NCI-H774 (cell line): ENCODE measurements around the gene CSNK2A3.

ENCODE experiments used
- DNase-seq: peaks from one replicate; lab custom pipeline; 2025; lab: John Stamatoyannopoulos, UW

Gene CSNK2A3

DNA sequence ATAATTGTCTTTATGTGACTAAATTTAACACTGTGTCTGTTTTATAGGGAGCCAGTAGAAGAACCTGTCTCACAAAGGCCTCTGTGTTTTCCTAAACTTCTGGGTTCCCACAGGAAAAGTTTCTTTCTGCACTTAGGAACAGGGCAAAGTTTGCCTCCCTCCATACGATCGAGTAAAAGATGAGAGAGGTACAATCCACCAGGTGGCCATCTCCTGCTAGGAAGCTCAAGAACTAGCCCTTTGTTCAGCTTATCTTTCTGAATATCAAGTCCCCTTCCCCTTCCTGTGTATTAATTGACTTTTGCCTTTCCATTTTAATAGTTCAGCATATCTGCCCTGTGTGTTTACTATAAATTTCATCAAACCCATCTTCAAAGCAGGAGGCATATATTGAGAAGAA, 18.0 kb downstream of the CSNK2A3 start:
- no peak for DNase-seq

GRCh38 chr11:11334607-11335006, 18.4 kb downstream of the CSNK2A3 start:
- no peak for DNase-seq

DNA sequence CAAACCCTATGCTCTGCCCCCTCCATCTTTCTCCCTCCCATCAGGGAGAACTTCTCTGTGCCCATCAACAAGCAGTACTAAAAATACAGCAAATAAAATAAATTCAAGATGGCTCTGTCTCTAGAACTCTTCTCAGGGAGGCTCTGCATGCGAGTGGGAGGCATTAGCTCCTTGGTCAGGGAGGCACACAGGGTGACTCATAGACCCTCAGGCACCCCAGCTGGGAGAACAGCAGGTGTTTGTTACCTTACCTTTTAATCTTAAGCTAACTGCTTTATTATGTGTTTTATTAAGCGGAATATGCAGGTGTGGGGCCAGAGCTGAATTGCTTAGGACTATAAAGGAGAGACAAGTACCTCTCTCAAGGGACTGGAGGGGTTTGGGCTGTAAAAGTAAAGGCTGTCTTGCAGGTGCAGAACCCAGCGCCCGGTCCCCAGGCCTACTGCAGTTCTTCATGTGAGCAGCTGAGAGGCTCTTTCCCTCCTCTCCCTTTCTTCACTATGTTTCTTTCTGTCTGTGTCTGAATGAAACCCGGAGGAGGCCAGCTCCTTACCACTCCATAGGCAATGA, 20.8 kb downstream of the CSNK2A3 start:
- peak; percentile 4 for DNase-seq

DNA sequence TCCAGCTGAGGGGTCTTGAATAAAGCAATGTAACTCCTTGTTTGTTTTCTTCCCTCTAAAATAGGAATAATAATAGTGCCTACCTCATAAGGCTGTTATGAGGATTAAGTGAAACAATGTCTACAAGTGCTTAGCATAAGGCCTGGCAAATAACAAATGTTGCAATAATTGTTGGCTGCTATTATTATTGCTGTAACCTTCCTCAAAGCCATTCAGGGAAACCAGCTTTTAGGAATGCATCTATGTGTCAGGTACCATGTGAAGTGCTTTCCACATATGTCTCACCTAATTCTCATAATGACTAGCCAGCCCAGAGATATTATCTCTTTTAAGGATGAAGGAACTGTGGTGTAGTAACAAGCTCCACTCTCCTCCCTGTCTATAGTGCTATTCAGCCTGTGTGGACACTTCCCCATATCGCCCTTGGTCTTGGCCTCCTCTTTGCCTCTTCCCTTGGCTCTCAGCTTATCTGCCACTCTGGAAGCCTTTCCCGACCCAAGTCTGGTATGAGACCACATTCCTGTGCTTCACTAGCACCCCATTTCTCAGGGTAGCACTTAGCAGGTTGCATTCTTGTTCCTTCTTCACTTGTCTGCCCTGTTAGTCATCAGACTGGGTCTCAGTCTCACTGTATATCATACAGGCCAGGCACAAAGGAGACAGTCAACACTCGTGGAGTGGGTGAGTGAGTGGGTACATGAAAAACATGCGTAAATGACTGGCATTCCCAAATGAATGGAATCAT, 23.8 kb downstream of the CSNK2A3 start:
- DNase-seq = no peak

DNA sequence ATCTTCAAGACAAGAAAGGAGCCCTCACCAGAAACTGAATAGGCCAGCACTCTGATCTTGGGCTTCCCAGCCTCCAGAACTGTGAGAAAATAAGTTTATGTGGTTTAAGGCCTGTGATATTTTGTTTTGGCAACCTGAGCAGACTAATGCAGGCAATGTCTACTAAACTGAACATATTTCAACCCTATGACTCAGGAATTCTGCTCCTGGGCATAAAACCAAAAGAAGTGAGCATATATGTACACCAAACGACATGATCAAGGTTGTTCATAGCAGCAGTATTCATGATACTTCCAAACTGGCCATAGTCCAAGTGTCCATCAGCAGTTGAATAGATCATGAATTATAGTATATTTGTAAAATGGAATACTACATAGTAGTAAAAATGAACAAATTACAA, 29.0 kb downstream of the CSNK2A3 start:
- no peak for DNase-seq

- no peak for DNase-seq
Measured at GRCh38 chr11:11322101-11322500, 30.9 kb downstream of the CSNK2A3 start.

DNA sequence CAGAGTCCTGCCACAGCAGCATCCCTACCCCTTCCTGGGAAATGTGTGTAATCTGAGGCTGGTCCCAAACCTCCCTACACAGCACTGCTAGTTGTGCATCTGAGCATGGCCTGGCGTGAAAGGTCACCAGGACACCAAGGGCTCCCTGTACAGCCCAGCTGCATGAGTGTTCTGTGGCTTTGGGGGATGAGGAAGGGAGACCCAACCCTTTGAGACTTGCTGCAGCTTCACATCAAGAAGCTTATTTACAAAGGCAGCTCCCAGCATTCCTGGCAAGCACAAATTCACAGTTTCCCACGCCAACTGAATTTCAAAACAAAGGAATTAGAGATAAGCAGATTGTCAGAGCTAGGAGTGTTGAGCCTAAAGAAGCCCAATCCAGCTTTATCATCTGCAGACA, 32.2 kb downstream of the CSNK2A3 start:
- no peak for DNase-seq

DNA sequence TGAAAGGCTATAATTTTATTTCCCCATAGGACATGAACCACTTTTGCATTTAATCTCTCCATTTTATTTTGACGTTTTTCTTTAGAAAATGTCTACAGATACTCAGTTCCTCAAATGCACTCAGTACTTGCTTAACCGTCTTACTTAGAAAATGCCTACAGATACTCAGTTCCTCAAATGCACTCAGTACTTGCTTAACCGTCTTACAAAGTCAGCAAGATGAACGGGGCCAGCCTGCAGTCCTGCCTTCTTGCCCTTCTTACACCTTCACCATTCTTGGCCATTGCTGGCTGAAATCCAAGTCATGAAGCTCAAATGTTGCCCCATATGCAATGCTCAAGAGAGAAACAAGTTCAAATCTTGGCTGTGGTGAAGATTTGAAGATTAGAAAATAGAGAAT, 34.1 kb downstream of the CSNK2A3 start:
- DNase-seq = no peak

GRCh38 chr11:11318461-11318860, 34.6 kb downstream of the CSNK2A3 start:
- no peak for DNase-seq

DNA sequence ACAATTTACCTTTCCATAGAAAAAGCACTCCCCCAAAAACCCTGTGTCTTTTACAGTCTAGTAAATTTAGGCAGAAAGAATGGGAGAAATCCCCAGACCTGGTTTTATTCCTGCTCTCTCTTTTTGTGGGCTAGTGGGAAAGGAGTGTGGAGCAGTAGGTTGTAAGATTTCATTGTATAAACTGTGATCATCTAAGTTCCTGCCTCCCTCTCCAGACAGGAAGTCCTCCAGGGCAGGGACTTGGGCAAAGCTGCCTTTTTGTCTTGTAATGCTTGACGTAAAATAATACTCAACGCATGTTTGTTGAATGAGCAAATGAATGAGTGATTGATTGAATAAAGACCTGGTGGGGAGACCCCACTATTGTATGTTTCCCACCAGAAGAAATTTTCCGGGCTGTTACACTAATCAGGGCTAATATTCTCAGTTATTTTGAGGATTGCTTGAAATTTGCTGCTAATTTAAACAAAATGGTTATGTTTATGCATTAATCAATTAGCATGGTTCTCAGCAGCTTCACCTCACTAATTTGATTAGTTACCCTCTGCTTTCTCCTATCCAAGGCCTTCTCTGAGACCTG, 36.3 kb downstream of the CSNK2A3 start:
- DNase-seq = no peak

DNA sequence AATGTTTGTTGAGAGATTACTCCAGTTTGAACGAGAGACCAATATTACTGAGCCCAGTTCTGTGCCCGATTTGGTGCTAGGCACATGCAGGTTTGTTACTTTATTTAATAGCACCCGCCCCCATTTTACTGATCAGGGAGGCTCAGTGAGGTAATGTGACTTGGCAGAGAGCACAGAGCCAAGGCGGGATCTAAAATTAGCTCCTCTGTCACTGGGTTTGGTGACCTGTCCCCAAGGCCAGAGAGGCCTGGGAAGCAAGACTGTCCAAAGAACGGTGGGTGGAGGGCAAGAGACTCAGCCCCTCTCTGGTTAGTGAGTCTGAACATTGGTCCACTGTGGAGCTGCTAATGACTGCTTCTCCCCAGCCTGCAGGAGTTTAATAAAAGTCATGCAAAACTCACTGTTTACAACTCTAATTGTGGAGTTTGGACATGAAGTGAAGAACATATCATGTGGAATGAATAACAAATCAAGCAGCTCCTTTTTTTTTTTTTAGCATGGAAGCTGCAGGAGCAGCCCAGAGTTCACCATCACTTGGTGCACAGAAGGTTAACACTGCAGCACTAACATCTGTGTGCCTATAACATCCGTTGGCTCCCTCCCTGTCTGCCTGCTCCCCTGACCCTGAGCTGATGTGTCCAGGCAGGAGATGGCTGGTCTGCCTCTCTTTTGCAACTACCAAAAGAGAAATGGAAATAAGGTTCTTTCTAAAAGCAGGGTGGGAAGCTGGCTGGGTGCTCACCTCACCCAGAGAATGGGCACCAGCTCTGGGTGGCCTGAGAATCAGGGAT, 39.0 kb downstream of the CSNK2A3 start:
- DNase-seq = peak; percentile 13

DNA sequence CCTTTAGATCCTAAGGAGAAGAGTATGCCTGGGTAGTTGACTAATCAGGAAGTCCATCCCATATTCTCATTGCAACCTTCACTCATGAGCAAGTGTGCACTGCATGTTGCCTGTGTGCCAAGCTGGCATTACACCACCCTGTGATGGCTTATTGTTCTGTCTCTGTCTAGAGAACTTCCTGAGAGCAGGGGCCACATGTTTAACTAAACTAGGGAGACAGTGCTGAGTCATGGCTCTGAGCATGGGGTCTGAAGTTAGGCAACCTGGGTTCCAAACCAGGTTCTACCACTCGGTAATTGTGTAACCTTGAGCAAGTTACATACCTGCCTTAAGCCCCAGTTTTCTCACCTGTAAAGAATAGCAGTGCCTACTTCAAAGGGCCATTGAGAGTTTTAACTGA, 39.6 kb downstream of the CSNK2A3 start:
- no peak for DNase-seq

- no peak for DNase-seq
Measured at GRCh38 chr11:11312738-11313137, 40.3 kb downstream of the CSNK2A3 start.

GRCh38 chr11:11311169-11311568, 41.9 kb downstream of the CSNK2A3 start:
- no peak for DNase-seq

GRCh38 chr11:11309906-11310305, 43.1 kb downstream of the CSNK2A3 start:
- no peak for DNase-seq

GRCh38 chr11:11308249-11308648, 44.8 kb downstream of the CSNK2A3 start:
- DNase-seq = no peak

- DNase-seq = no peak
Measured at GRCh38 chr11:11306855-11307254, 46.2 kb downstream of the CSNK2A3 start.

DNA sequence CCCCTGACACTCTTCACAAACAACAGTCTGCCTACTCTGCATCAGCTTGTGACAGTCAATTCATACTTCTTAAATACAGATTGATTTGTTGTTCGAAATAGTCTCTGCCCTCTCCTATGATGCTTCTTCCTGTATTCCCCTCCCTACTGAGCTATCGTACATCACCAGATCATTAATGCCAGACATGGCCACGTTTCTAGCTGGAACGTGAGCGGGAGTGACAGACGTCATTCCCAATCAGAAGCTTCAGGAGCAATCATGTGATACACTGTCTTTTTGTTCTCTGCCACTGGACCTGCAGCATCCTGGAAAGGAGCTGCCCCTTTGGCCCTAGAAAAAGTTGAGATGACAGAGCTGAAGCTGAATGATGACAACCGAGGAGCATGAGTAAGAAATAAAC, 48.5 kb downstream of the CSNK2A3 start:
- no peak for DNase-seq

GRCh38 chr11:11302565-11302964, 50.5 kb downstream of the CSNK2A3 start:
- no peak for DNase-seq
